ENCODE measurements around the gene GNPTG.

GRCh38 chr16:1331712-1332617, 19.8 kb upstream of the GNPTG start:
- TF ChIP-seq POLR2A (IDR thresholded peaks at IDR 0.05) (no peak), CTCF (IDR thresholded peaks at IDR 0.05) (no peak)
